Stimulated activated CD4-positive, alpha-beta T cell treated with anti-CD3 and anti-CD28 coated beads, TNF-alpha, amount 100 ng/mL, for 24 hours (primary cell): ENCODE results near the gene PRPF18.
"Not testable (repeated sequence)": the region's sequence is repeated elsewhere in the genome, so short reads cannot be mapped to it uniquely, and the experiment has no call there.

ENCODE experiments used
- DNase-seq, 3 experiments: peaks; one replicate each; pipeline ENCODE4 v3.0.0-alpha.2; 2020; ENCODE audit warnings: low read depth in 3 of 3

Gene PRPF18, protein sequence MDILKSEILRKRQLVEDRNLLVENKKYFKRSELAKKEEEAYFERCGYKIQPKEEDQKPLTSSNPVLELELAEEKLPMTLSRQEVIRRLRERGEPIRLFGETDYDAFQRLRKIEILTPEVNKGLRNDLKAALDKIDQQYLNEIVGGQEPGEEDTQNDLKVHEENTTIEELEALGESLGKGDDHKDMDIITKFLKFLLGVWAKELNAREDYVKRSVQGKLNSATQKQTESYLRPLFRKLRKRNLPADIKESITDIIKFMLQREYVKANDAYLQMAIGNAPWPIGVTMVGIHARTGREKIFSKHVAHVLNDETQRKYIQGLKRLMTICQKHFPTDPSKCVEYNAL

DNA sequence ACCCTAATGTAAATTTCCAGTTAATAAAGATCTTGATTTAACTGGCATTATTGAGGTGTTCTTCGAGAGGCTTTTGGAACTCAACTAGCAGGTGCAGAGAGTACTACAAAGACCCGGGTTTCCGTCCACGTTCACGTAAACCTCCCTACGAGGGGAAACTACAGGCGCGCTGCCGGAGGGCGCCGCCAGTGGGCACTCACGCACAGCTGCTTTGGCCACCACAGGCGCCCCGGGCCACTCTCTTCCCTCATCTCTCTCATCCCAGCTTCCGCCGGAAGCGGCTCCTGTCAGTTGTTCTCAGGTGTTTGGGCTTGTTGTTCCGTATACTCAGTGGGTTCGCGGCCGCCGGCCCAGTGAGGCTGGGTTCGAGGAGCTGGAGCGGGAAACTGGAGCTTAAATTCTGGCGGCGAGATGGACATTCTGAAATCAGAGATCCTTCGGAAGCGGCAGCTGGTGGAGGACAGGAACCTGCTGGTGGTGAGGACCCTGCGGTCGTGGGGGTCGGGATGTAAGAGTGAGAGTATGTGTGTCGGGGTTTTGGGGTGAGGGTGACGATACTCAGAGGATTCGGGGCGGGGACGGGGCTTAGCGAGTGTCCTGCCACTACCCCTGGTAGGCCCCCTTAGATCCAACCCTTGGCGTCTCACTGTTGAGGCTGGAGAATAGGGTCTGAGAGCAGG is at the start of gene PRPF18:
Gene PRPF18, plus strand, starts transcription at position 290 of the 680 bp plus-strand sequence. Its CDS starts 122 bp downstream, at position 412.
- peak; percentile 88 to 93 (median 90) for DNase-seq

DNA sequence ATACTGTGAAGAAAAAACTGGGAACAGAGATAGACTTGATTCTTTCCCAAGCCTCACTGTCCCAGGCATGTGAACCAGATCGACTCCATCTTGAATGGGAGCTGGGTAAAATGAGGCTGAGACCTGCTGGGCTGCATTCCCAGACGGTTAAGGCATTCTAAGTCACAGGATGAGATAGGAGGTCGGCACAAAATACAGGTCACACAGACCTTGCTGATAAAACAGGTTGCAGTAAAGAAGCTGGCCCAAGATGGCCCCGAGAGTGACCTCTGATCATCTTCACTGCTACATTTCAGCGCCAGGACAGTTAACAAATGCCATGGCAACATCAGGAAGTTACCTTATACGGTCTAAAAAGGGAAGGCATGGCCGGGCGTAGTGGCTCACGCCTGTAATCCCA is 48.8 kb upstream of the PRPF18 start:
- DNase-seq = not testable (repeated sequence)

DNA sequence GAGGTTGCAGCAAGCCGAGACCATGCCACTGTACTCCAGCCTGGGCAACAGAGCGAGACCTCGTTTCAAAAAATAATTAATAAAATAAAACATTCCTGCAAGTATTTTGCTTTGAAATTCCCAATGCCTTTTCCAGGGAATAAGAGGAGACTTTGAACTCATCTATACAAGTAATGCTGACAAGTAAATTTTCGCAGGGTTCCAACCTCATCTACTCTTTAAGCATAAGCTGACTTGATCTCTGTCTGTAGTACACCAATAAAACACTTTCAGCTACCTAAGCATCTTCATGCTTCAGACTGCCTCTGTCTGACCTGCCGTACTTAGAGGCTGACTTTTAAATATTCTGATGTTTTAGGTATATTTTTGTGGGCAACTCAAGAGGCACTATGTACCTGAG is 44.2 kb upstream of the PRPF18 start:
- no peak for DNase-seq

DNA sequence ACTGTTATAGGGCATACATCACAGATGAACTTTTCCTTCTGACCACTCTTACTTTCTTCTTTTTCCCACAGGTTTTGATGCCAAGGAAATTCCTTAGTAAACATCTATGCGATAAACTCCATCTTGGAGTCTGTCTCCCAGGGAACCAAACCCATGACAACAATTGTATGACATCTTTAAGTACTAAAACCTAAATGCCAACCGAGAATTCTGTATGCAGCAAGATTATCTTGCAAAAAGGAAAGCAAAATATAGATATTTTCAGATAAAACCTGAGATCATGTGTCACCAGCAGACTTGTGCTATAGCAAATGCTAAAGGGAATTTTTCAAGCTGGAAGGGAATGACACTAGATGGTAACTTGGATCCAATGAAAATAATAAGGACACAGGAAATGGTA is 36.0 kb upstream of the PRPF18 start:
- DNase-seq = no peak

DNA sequence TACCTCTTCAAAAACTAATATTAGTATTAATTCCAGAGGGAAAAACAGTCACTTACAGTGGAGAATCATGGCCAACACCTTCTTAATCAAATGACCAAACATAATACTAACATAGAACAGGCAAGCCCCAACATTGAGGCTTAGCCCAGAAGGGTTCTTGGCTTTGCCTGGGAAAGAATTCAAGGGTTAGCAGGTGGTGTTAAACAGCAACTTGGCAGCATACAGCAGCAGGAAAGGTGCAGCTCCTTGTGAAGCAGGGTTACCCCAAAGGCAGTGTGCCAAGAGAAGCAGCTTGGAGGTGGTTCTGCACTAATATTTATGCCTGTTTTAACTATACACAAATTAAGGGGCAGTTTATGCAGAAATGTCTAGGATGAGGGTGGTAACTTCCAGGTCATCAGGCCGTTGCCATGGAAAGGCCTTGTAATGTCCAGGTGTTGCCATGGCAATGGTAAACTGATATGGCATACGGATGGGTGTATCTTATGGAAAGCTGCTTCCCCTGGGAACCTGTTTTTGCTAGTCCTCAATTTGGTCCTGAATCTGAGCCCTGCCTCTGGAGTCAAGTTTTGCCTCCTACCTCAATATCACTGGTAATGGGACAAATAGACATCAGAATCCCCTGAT is 30.8 kb upstream of the PRPF18 start:
- DNase-seq = no peak

DNA sequence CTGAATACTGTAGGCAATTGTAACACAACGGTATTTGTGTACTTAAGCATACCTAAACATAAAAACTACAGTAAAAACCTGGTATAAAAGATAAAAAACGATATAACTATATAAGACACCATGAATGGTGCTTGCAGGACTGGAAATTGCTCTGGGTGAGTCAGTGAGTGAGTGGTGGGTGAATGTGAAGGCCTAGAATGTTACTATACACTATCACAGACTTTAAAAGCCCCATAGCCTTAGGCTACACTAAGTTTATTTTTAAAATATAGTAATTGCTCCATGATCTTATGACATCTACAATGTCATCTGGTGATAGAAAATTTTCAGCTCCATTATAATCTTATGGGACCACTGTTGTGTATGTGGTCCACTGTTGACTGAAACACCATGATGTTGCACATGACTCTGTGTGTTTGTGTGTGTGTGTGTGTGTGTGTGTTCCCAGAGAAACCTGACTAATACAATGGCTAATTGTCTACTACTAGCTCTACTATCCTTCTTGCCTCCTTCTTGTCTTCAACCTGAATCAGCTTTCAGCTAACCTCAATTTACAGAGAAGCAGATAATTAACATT is 27.6 kb upstream of the PRPF18 start:
- no peak for DNase-seq

DNA sequence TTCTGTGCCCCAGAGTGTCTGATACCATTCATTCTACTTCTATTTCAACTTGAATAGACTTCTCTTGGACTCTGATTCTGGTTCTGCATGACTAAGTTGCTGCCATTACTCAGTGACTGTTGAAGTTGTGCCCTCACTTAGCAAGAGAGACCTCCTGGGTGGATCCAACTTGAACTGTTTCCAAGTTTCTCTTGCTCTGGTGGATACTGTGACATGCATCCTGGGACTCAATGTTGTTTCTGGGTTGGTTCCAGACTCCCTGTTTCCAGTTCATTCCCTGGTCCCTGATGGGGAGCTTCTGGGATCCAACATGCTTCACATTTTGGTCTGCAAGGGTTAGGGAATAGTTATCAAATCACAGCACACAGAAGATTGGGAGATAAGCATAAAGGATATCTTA is 26.2 kb upstream of the PRPF18 start:
- DNase-seq = no peak

DNA sequence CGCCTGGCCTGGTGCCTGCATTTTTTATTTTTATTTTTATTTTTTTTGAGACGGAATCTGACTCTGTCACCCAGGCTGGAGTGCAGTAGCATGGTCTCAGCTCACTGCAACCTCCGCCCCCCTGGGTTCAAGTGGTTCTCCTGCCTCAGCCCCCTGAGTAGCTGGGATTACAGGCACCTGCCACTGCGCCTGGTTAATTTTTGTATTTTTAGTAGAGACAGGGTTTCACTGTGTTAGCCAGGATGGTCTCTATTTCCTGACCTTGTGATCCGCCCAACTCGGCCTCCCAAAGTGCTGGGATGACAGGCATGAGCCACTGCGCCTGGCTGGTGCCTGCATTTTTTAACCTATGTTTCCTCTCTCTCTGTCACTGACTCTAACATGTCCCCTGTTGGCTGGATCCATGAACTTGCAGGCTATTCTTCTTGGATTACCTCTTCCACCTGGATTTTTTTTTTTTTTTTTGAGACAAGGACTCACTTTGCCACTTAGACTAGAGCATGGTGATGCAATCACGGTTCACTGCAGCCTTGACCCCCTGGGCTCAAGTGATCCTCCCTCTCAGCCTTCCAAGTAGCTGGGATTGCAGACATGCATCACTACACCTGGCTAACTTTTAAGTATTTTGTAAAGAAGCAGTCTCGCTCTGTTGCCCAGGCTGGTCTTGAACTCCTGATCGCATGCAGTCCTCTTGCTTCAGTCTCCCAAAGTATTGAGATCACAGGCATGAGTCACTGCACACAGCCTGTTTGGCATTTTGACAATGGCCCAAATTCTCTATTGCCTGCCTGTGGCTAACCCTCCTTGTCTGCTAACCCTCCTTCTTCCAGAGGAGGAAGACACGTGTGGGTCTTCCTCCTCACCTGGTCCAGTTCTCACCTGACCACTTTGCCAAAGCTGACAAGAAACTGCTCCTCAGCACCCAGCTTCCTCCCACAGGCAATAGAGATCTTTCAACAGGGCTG is 23.0 kb upstream of the PRPF18 start:
- no peak for DNase-seq

DNA sequence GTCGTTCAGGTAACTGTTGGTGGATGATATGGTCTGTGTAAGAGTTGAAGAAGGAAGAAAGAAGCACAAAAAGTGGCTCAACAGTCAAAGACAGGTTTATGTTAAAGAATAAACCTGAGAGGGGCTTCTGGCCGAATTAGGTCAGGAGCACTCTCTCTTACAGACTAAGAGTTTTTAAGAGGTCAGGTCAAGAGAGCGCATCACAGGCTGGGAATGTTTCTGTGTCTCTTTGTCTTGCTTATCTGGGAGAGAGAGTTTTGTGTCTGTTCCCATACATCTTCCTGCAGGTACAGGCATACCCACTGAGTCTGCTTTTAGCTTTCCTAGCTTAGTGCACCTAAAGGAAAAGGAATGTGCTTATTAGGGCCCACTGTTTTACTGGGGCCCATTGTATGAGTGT is 22.2 kb upstream of the PRPF18 start:
- no peak for DNase-seq

DNA sequence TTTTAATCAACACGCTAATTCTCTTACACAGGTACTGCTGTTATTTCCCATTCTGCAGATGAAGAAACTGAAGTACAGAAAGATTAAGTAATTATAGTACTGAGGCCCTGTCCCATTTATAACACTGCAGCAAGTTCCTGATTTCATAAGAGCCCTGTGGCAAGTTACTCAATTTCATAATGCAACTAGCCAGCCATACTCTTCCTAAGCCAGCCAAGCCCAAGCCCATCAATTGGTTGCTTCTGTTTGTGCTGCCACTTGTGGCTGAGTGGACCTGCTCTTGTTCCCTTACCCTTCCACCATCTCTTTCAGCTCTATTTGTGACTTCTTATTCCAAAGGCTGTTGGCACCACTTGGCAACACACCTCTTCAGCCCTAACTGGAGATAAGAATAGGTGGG is 19.7 kb upstream of the PRPF18 start:
- no peak for DNase-seq

DNA sequence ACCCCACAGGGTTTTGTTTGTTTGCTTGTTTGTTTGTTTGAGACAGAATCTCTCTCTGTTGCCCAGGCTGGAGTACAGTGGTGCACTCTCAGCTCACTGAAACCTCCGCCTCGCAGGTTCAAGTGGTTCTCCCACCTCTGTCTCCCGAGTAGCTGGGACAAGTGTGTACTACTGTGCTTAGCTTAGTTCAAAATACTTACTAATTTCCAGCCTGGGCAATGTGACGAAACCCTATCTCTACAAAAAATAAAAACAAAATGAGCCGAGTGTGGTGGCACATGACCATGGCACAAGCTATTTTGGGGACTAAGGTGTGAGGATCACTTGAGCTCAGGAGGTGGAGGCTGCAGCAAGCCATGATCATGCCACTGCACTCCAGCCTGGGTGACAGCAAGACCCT is 15.2 kb upstream of the PRPF18 start:
- no peak for DNase-seq

DNA sequence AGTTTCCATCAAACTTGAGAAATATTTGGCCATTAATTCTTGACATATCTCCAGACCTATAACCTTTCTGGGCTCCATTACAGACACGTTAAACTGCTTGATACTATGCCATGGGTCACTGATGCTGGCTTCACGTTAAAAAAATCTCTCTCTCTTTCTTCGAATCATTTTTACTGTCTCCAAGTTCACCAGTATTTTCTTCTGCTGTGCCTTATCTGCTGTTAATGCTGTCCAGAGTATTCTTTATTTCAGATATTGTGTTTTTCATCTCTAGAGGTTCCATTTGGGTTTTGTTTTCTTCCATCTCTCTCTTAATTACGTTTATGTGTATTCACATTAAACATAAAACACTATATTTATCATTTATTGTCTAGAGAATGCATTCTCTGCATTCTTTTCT is 12.8 kb upstream of the PRPF18 start:
- no peak for DNase-seq

DNA sequence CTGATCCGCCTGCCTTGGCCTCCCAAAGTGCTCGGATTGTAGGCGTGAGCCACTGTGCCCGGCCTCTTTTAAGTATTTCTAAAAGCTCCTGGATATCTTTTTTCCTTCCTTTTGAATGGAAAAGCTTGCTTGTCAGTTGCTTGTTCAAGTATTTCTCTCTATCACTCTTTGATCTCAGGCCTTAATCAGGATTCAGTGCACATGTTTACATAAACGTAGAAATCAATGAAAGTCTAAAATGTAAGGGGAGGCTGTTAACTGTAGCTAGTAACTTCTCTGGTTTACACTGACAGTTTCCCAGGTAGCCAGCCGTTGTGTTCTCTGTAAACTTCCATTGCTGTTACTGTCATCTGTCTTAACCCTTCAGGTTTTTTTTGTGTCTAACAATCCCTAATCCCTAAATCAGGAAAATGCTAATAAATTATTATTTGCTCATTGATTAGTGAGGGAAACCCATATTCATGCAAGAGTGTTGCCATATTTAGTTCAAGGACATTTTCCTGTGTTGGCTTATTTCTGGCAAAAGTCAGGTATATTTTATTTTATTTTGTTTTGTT is 1.5 kb upstream of the PRPF18 start:
- DNase-seq = no peak

DNA sequence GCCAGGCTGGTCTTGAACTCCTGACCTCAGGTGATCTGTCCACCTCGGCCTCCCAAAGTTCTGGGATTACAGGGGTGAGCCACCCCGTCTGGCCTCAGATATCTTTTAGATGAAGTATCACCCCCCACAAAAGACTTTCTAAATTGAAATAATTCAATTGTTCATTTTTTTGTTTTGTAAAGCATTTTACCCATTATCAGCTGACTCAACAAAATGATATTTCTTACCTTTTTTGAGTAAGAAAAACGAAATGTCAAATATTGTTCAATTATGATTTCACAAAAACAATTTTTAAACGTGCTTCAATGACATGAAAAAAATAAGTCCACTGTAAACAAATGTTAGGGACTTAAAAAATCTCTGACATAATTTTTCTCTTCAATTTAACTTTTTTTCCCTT is 822 bp upstream of the PRPF18 start:
- no peak for DNase-seq

DNA sequence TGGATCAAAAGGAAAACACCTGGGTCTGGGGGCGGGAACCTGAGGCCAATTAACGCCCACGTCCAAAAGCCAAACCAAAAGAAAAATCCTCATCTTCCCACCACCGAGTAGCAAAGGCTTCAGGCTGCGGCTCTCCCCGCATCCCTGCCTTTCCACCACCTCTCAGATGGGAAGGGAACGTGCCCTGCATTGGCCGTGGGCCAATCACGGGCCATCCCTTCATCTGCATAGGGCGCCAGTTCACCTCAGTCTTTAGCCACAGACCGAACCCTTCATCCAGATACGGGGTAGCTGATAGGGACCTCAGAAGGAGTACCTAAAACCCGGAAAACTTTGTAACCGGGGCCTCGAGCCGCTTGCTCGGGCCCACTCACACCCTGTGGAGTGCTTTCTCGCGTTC is 626 bp downstream of the PRPF18 start:
- DNase-seq = no peak

DNA sequence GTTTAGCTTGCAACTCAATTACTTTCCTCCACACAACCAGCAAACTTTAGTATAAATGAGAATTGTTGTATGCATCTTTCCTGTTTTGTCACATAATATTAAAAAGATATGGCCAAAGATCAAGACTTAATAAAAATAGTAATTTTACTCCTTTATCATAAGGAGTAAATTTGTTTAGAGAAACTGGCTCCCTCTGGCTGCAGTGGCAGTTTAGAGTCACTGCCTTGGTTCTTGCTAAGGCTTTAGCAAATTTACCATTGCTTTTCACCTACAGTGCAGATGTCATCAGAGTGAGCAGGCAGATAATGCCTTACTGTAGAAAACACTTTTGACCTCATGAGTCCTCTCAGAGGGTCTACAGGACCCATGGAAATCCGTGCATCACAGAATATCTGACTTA is 2.6 kb downstream of the PRPF18 start:
- DNase-seq = no peak

DNA sequence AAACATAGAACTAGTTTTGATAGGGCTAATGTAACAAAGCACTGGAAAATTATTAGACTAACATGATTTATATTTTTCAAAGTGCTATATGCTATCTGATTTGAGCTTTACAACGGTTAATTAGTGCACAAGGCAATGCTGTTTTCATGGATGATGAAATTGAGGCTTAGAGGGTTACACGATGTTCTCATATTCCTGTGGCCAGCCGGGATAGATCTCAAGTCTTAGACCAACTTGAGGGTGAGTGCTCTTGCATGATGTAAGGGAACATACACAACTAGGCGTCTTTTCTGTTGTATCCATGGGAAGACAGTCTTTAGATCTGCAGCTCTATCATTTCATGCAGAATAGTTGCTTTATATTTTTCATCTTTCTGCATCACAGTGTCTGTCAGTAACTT is 4.1 kb downstream of the PRPF18 start:
- no peak for DNase-seq

DNA sequence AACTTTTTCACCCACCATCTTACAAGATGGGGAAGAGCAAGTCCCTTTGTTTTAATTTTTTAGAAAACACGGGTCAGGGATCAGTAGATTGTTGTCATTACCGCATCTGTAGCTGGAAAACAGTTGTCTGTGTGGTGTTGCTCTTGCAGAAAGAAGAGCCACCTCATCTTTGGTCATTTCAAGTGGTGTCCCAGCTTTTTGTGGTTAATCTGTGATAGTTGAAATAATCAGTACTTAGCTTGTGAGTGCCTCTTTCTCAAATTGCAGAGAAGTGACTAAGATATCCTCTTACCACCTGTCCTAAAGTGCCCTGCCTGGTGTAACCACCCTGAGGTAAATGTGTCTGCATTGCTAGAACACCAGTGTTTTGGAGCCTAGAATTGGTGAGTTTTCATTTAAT is 5.5 kb downstream of the PRPF18 start:
- DNase-seq = no peak

DNA sequence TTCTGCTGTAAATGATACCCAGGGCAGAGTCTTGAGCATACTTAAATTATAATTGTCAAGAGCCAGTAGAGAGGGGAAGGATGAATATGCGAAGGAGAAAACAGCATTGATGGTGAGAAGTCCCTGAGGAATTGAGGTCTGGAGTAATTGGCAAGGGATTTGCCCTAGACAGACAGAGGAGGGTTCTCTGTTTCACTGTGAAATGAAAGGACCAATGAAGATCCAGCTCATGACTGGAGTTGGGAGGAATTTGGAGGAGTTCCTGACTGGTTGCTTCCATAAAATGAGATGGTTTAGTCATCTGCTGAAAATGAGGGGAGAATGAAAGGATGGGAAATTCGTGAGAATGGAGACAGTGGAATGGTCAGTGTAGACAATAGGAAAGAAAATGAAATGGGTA is 6.8 kb downstream of the PRPF18 start:
- DNase-seq = no peak

DNA sequence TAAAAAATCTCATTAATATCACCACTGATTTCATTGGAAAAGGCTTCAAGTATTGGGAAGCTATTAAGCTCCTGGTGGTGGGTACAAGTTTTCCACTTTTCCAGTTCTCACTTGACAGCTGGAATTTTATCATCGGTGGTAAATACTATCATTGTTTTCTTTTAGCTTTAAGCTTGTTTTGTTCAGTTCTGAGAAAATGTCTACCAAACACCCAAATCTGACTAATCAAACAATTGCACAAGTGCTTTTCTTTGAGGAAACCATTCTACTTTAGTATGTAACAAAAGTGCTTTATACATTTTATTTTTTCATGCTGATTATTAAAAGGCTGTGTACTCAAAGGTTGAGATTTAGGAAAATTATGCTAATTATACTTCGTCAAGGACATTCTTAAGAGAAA is 7.9 kb downstream of the PRPF18 start:
- no peak for DNase-seq

DNA sequence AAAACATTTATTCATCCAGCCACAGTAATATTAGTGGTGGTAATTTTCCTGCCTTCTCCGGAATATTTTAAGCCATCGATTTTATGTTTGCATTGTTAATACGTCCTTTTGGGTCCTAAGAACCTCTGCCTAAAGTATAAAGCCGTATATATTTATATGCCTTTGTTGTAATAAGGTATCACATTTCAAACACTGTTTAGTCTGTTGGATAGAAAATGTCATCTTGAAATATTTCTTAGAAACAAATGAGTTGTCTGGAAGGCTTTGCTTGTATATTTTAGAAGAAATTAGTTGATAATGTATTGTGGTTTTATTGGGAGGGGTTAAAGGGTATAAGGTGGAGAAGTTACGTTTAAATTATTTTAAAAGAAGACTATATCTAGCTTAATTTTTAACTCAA is 11.1 kb downstream of the PRPF18 start:
- no peak for DNase-seq
